ENCODE data around the gene TBL3. TPM values are rescaled to one million over a fixed set of nuclear protein-coding genes. Genes with fewer than 3 reads are reported as not detected.

The TBL3 gene
- polyA plus RNA-seq, 1 donor from 2014 or later = 21.4 TPM

DNA sequence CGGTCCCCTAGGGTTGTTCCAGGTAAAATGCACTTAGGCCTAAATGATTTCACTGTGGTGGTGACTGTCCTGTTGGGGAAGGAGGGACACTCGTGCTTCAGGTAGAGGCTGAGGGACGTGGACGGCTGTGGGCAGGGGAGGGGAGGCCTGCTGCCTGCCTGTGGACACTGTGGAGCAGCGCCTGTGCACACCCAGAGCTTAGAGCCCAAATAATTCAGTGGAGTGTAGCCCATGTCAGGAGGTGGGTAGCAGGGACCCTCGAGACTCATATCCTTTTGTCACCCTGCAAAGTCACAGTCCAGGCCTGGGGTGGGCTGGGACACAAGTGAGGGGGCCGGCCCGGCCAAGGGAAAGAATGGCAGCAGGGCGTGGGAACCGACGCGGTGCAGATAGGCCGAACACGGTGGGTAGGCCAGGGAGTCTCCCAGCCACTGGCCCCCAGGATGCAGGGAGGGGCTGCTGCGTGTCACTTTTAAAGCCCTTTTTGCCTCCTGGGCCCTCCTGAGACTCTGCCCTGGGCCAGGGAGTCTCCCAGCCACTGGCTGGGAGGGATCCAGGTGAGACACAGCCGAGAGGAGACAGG is 54.1 kb downstream of the TBL3 start (continued):
- no peak for TF ChIP-seq EZH2 (IDR thresholded peaks at IDR 0.05; ENCODE audit: borderline replicate concordance, insufficient read depth, low read length, poor library complexity, severe bottlenecking)
- TF ChIP-seq RAD21 (conservative IDR thresholded peaks at IDR 0.05) = no peak
- no peak for TF ChIP-seq EP300 (conservative IDR thresholded peaks at IDR 0.05; ENCODE audit: poor library complexity, severe bottlenecking)
- TF ChIP-seq TAF1 (IDR thresholded peaks at IDR 0.05; ENCODE audit: low read depth) = no peak

GRCh38 chr16:2026461-2027023 is 54.7 kb downstream of the TBL3 start, which contains the start of gene NHERF2:
NHERF2 (plus strand) TSS chr16:2026902; CDS start chr16:2027006, 104 bp downstream.
- peak within 1 kb of the TSS; percentile 53 for H3K9ac ChIP-seq (ENCODE audit: low read length)
- no peaks in the 10 kb centered on the region for H3K9me2 ChIP-seq (ENCODE audit: insufficient read depth, low read length)
- H3K27me3 ChIP-seq (ENCODE audit: insufficient read depth, low read depth, low read length) = peaks cover 28% of the 10 kb centered on the region
- H2AFZ ChIP-seq (ENCODE audit: low read depth, low read length) = no peak within 1 kb of the TSS
- H3K4me2 ChIP-seq (ENCODE audit: low read length) = no peak within 1 kb of the TSS
- no peaks in the 10 kb centered on the region for H3K79me2 ChIP-seq (replicated peaks; ENCODE audit: insufficient read depth, low read length)
- H4K20me1 ChIP-seq (ENCODE audit: insufficient read depth) = no peaks in the 10 kb centered on the region
- peak within 1 kb of the TSS; percentile 63 for H3K4me3 ChIP-seq (ENCODE audit: low read length)
- no peaks in the 10 kb centered on the region for H3K9me3 ChIP-seq (ENCODE audit: low read length)
- H3K27ac ChIP-seq (ENCODE audit: low read length) = no peak within 1 kb of the TSS
- TF ChIP-seq EZH2 (IDR thresholded peaks at IDR 0.05; ENCODE audit: borderline replicate concordance, insufficient read depth, low read length, poor library complexity, severe bottlenecking) (no peak), RAD21 (conservative IDR thresholded peaks at IDR 0.05) (no peak), MXI1 (conservative IDR thresholded peaks at IDR 0.05; ENCODE audit: poor library complexity, severe bottlenecking) (no peak), EP300 (conservative IDR thresholded peaks at IDR 0.05; ENCODE audit: poor library complexity, severe bottlenecking) (no peak), TAF1 (IDR thresholded peaks at IDR 0.05; ENCODE audit: low read depth) (no peak), SMC3 (conservative IDR thresholded peaks at IDR 0.05; ENCODE audit: poor library complexity) (no peak)
- TF ChIP-seq, protein P1, sequence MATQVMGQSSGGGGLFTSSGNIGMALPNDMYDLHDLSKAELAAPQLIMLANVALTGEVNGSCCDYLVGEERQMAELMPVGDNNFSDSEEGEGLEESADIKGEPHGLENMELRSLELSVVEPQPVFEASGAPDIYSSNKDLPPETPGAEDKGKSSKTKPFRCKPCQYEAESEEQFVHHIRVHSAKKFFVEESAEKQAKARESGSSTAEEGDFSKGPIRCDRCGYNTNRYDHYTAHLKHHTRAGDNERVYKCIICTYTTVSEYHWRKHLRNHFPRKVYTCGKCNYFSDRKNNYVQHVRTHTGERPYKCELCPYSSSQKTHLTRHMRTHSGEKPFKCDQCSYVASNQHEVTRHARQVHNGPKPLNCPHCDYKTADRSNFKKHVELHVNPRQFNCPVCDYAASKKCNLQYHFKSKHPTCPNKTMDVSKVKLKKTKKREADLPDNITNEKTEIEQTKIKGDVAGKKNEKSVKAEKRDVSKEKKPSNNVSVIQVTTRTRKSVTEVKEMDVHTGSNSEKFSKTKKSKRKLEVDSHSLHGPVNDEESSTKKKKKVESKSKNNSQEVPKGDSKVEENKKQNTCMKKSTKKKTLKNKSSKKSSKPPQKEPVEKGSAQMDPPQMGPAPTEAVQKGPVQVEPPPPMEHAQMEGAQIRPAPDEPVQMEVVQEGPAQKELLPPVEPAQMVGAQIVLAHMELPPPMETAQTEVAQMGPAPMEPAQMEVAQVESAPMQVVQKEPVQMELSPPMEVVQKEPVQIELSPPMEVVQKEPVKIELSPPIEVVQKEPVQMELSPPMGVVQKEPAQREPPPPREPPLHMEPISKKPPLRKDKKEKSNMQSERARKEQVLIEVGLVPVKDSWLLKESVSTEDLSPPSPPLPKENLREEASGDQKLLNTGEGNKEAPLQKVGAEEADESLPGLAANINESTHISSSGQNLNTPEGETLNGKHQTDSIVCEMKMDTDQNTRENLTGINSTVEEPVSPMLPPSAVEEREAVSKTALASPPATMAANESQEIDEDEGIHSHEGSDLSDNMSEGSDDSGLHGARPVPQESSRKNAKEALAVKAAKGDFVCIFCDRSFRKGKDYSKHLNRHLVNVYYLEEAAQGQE (IDR thresholded peaks at IDR 0.05; ENCODE audit: borderline replicate concordance) = no peak
- no peaks in the 10 kb centered on the region for H3K36me3 ChIP-seq (ENCODE audit: insufficient read depth, low read length)
- no peaks in the 10 kb centered on the region for H3F3A ChIP-seq (ENCODE audit: insufficient read depth, low read length, poor library complexity, severe bottlenecking)

GRCh38 chr16:2027024-2028010 is 55.5 kb downstream of the TBL3 start:
- H2AFZ ChIP-seq (ENCODE audit: low read depth, low read length) = no peak overlapping the region
- TF ChIP-seq MXI1 (conservative IDR thresholded peaks at IDR 0.05; ENCODE audit: poor library complexity, severe bottlenecking) (peak; percentile 25), SMC3 (conservative IDR thresholded peaks at IDR 0.05; ENCODE audit: poor library complexity) (no peak)
- H4K20me1 ChIP-seq (ENCODE audit: insufficient read depth) = no peaks in the 10 kb centered on the region
- no peaks in the 10 kb centered on the region for H3F3A ChIP-seq (ENCODE audit: insufficient read depth, low read length, poor library complexity, severe bottlenecking)
- H3K4me3 ChIP-seq (ENCODE audit: low read length) = peak overlapping the region; percentile 63
- H3K9ac ChIP-seq (ENCODE audit: low read length) = peak overlapping the region; percentile 53
- no peak overlapping the region for H3K27ac ChIP-seq (ENCODE audit: low read length)
- no peaks in the 10 kb centered on the region for H3K9me3 ChIP-seq (ENCODE audit: low read length)
- H3K4me2 ChIP-seq (ENCODE audit: low read length) = no peak overlapping the region
- H3K9me2 ChIP-seq (ENCODE audit: insufficient read depth, low read length) = no peaks in the 10 kb centered on the region
- H3K27me3 ChIP-seq (ENCODE audit: insufficient read depth, low read depth, low read length) = peaks cover 24% of the 10 kb centered on the region
- H3K36me3 ChIP-seq (ENCODE audit: insufficient read depth, low read length) = no peaks in the 10 kb centered on the region
- no peaks in the 10 kb centered on the region for H3K79me2 ChIP-seq (replicated peaks; ENCODE audit: insufficient read depth, low read length)

Measured in neural cell (in vitro differentiated cells).